Dermis microvascular lymphatic vessel endothelial cell (primary cell): ENCODE measurements around the gene CDC42BPA. TPM values are rescaled to one million over a fixed set of nuclear protein-coding genes. Genes with fewer than 3 reads are reported as not detected.
A peak's percentile ranks its signal among the peaks of the same experiment; 100 is the strongest.

ENCODE experiments used
- DNase-seq, 2 donors: peaks; one replicate each; pipeline versions ENCODE4 v3.0.0 to v3.0.0-alpha.2; 2010; ENCODE audit warnings: low read depth in 2 of 2
- total RNA-seq: library from RNA; depleted of rRNA; stranded (reverse); fragments of >200 nt; gene quantifications from 2 replicates; pipeline ENCODE4 v1.2.1, GENCODE V29; 2014

Gene CDC42BPA
- total RNA-seq, 1 donor from 2014 or later: 53.0 TPM

- no peak for DNase-seq
These were observed 369.8 kb downstream of the CDC42BPA start for GRCh38 chr1:226948480-226948879.

GRCh38 chr1:226948051-226948450 lies 370.2 kb downstream of the CDC42BPA start:
- no peak for DNase-seq

GRCh38 chr1:226946841-226947240 lies 371.5 kb downstream of the CDC42BPA start:
- DNase-seq: peak in 1 of 2 donors; percentile 38

DNA sequence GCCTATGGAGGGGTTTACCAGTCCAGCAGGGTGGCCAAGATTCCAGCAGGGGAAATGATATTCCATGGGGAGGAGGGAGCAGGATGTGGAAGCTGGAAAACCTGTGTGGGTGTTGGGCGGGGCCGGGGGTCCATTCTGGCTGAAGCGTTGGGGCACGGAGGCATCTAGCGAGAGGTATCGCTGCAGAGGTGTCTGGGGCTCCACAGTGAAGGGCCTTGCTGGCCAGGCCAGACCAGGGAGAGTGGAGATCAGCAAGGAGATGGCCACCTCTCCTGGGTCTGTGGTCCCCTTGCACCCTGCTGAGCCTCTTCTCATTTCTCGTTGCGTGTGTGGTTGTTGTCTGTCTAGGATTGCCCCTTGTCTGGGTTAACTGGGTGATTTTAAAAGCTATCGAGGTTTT lies 372.0 kb downstream of the CDC42BPA start:
- no peak for DNase-seq

DNA sequence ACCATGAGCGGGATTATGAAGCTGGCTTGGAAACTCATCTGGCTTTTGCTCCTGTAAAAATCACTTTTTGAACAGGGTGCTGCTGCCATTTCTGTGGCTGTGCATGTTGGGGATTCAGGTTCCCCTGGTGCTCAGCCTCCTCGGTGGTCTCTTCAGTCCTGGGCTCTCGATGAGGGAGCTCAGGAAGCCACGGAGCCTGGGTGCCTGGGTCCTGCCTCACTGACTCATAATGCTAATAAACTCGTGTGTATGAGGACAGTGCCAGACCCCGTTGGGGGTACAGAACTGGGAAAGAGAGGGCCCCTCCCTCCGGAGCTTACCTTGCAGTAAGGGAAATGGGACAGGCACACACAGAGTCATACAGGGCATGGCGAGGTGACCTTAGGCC lies 372.4 kb downstream of the CDC42BPA start:
- no peak for DNase-seq

GRCh38 chr1:226945106-226945857 lies 373.0 kb downstream of the CDC42BPA start:
- peak in 1 of 2 donors; percentile 50 for DNase-seq

DNA sequence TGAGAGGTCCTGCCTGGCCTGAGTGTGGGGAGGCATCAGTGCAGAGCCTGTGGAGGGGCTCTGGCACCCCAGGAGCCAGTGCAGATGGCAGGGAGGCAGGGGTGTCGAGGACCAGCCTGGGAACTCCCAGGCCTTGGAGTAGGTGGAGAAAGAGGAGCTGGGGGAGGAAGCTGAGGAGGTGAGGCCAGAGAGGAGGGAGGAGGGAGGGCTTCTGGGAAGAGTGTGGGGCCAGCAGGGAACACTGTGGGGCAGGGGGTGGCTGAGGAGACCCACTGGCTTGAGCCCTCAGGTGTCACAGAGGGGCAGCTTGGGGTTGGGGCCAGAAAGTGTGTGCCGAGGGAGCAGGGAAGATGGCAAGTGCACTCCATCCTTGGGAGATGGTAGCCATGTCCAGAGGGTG lies 374.4 kb downstream of the CDC42BPA start:
- no peak for DNase-seq

- DNase-seq: no peak
These were observed 375.1 kb downstream of the CDC42BPA start for GRCh38 chr1:226943156-226943555.

DNA sequence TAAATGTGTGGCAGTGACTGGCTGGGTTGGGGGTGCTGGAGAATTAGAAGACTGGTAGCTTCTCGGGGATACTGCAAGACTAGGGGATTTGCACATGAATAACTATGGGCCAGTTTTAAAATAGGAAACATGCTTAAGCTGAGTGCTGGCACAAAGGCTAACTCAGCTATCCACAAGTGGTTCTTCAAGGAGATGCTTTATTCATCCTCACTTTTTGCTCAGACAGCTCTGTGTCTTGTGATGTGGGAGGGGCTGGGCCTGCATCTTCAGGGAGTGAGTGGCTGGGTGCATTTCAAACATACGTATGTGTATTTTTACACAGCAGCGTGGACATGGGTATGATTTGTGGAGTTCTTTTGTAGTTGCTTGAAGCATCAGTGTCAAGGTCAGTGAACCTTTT lies 375.9 kb downstream of the CDC42BPA start:
- no peak for DNase-seq

DNA sequence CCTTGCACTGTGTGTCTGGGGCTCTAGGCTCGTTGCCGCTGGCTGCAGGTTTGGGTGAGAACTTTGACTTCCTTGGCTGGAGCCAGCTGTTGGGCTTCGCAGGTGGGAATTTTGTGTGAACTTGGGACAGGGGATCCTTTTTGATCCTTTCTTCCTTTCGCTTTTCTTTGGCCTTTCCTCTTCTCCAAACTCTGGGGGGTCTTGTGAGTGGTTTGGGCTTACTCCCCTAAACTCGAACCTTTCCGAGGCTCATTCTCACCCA lies 377.6 kb downstream of the CDC42BPA start:
- no peak for DNase-seq

DNA sequence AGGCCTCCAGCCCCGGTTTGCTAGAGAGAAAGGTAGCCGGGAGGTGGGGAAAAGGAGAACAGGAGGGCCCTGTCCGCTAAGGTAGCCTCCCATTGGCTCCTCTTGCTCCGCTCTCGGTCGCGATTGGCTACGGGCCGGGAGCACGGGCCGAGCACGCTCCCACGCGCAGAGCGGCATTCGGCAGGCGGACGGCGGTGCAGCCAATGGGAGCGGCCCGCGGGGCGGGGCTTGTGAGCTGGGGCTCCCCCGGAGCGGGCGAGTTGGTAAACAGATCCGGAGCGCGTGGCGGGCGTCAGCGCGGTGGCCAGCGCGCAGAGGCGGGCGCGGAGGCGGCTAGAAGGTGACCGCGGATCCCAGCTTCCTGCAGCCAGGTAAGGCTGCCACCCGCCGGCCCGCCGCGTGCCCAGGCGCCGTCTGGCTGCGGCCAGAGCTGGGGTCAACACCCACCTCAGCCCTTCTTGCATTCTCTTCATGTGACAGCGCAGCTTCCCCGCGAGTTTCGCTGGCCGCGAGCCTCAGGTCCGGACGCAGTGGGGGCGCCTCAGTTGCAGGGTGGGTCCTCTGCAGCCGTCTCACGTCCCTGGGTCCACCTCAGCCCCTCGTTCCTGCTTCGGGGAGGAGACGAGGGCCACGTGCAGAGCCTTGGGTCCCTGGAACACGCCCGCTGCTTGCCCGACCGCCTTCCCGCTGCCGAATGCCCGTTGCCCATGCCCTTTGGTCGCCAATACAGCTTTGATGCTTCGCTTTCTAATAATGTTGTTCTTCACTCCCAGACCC lies 378.1 kb downstream of the CDC42BPA start, which contains the start of gene COQ8A:
Gene COQ8A, plus strand, starts transcription at position 266 of the 777 bp plus-strand sequence. CDS start 21,092 bp downstream, outside the sequence.
- DNase-seq: peak; percentile 99

Other genes starting within 250 kb of the CDC42BPA start
- gene ZNF678, start 245.1 kb upstream of the CDC42BPA start, total RNA-seq: 11.0 and 11.8 TPM in 2 replicates